DMS79 (cell line): ENCODE data around the gene EXPH5.
"Not testable (repeated sequence)": the region's sequence is repeated elsewhere in the genome, so short reads cannot be mapped to it uniquely, and the experiment has no call there.

Experiments
- DNase-seq: peaks from one replicate; lab custom pipeline; 2025; lab: John Stamatoyannopoulos, UW

The EXPH5 gene

DNA sequence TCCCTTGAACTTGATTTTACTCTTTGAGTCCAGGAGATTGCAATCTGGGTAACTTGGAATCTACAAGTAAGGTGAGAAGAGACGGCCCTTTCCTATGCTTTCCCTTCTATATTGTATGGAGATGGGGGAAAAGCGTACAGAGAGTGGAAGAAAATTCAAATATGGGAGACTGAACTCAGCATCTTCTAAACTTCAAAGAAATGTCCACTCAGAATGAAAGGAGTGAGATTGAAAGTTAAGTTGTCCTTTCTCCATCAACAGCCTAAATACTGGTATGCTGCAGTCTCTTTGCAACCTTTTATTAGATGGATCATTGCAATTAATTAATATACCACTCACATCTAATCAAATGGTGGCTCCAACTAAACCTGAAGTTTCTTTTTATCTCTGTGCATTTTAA is 6.4 kb upstream of the EXPH5 start:
- DNase-seq = no peak

DNA sequence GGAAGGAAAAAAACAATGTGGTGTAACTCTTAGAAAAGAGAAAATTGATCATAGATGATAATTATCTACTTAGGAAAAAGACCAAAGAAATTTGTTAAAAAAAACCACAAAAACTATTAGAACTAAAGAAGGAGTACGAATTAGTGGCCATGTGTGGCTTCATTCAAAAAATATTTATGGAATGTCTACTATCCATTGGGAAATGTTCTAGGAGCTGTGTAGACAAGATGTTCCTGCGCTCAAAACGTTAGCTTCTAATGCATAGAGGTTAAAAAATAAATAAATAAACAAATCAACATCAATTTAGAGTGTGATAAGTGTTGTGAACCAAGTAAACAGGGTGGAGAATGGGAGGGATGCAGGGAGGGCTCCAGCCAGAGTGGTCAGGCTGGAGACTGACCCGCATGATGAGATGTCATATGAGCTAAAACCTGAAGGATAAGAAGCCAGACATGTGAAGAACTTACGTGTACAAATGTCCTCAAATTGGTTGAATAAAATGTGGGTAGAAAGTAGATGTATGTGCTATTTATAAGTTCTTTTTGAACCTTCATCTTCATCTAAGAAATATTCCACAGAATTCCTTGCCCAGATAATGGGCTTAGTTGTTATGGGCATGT is 4.3 kb upstream of the EXPH5 start:
- no peak for DNase-seq

DNA sequence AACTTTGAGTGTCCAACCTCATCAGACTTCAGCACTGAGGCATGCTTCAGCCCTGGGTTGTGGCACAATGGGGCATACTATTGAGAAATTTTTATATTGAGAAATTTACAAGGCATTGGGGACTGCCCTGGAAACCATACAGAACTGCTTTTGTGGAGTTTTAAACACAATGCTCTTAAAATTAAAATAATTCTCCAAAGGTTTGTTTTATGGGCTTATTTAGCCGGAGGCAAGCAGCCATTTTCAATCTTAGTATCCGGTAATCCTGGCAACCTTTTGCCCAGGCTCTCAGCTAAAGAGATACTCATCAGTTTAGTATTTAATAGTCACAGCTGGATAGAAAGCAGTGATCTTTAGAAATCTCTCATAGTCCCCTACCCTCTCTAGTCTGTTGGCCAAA is 3.1 kb upstream of the EXPH5 start:
- DNase-seq = no peak

DNA sequence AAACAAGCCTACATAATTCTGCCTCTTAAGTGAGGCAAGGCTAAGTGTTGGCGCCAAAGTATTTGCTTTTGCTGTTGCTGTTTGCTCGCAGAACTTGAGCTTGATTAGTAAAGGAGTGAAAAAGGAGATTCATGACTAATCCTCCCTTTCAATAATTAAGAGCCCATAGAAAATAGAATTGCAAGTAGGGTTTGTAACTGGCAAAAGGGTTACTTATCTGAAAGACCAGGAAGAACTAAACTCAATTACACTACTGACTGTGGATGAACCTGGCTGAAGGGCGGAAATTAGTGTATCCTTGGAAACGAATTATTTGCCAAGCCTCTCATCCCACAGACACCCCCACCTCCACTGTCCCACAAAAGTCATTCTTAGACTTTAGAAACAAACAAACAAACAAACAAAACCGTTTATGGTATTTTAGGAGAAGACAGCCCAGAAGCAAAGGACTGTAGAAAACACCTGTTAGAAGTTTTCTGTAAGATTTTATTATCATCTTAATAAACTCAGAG is 411 bp upstream of the EXPH5 start:
- no peak for DNase-seq

DNA sequence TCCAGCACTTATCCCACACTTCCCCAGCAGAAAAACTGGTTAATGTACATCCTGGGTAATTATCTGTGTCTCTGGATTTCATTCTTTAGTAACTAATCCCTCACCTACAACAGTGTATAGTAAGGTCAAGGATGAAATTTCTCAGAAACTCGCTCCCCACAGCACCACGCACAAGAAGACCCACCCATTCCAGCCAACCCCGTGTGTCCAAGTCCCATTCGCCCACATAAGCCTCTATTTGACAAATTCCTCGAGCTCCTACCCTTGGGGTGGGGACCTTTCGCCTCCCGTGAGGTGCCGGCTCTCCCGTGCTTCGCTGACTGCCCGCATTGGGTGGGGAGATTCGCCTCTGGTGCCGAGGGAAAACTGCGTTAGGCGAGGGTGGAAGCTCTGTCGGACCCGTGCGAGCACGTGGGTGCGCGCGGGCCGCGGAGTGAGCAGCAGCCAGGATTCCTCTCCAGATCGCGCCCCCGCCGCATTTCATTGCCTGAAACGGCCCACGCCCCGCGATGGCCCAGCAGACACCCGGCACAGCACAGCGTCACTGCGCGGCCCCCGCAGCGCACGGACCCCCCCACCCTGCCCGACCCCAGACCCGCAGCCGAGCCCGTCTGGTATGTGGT is 866 bp downstream of the EXPH5 start:
- DNase-seq = peak; percentile 12

DNA sequence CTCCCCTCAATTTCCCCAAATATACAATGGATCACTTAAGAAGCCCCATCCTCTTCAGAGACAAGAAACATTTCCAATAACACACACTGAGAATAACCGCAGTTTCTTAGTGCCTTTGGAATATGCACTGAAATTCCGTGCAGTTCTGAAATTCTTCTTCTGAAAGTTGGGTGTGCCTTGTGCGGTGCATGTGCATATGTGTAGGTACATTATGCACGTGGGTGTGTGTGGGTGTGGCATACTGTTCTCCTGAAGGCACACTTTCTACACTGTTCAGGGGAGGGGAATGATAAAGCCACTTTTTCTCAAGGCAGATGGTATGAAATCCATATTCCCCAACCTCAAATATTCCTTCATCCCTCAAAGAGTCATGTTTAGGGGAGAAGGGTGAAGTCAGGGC is 1.7 kb downstream of the EXPH5 start:
- no peak for DNase-seq

DNA sequence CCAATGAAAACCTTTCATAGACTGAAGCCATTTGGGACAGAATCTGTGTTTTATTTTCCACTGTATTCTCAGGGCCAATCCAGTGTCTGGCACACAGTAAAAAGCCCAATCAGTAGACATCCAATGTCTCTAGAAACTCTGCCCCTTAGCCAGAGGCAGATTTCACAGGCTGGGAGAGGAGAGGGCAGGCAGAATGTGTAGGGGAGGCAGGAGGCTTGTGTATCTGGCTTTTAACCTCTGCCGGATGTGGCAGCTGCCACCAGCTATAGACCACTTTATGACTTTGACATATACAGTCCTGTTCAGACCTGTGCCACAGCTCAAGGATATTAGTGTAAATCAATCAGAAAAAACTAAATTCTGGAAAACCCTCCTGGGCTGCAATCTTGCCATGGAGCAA is 4.4 kb downstream of the EXPH5 start:
- no peak for DNase-seq

DNA sequence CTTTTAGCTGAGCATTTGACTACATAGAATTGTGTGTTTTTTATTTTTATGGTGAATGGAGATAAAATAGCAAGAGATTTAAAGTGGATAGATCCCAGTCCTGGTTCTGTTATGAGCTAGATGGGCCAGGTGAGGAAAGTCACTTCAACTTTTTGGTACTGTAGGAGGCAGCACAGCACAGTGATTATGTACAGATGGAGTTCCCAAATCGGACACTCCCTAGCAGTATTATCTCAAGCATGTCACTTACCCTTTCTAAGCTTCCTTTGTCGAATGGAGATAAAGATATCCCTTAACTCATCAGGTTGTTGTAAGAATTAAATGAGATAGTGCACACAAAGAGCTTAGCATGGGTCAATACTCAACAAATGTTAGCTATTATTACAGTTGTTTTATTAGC is 5.3 kb downstream of the EXPH5 start:
- DNase-seq = no peak

DNA sequence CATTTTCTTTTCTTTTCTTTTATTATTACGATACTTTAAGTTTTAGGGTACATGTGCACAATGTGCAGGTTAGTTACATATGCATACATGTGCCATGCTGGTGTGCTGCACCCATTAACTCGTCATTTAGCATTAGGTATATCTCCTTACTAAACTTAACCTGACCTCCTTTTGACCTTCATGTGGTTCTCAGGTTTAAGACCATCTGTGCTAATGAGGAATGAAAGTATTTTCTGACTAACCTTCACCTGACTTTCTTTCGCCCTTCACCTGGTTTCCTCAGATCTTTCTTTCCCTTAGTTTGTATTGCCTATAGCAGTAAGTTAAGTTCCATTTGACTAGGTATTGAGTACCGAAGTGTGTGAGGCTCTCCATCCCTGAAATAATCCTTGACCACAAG is 6.5 kb downstream of the EXPH5 start:
- DNase-seq = no peak

DNA sequence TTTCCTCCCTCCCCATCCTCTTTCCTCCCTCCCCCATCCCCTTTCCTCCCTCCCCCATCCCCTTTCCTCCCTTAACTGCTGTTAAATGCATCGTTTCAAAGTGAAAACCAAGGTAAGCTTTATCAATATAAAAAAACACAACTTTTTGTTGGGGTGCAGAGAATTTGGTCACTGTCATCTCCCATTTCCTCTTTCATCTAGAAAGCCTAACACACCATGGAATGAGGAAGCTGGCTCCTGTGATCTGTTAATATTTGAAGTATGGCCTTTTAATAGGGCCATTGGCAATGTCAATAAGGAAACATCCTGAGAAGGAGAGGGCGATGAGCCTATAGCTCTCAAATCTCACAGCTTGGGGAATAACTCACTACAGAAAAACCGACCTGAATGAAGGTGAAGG is 7.0 kb downstream of the EXPH5 start:
- DNase-seq = no peak

DNA sequence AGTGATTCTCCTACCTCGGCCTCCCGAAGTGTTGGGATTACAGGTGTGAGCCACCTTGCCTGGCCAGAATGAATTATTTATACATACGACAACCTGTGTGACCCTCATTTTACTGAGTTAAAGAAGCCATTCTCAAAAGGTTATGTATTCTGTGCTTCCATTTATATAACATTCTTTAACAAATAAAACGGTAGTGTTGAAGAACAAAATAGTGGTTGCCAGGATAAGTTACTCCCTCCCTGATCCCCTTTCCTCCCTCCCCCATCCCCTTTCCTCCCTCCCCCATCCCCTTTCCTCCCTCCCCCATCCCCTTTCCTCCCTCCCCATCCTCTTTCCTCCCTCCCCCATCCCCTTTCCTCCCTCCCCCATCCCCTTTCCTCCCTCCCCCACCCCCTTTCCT is 7.4 kb downstream of the EXPH5 start:
- DNase-seq = not testable (repeated sequence)

DNA sequence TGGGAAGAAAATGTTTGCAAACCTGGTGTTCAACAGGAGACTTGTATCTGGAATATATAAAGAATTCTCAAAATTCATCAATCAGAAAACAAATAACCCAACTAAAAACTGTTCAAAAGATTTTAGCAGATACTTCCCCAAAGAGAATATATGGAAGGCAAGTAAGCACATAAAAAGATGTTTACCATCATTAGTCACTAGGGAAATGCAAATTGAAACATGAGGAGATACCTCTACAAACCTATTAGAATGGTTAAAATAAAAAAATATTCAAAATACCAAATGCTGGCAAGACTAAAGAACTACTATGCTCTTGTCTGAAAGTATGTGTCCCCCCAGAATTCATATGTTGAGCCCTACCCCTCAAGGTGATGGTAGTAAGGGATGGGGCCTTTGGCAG is 8.6 kb downstream of the EXPH5 start:
- DNase-seq = no peak

DNA sequence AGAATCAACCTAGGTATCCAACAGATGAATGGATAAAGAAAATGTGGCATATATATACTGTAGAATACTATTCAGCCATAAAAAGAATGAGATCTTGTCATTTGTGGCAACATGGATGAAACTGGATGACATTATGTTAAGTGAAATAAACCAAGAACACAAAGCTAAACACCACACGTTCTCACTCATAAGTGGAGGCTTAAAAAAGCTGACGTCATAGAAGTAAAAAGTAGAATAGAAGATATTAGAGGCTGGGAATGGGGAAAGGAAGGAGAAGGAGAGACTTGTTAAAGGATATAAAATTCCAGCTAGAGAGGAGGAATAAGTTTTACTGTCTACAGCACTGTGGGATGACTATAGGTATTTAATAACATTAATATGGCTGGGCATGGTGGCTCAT is 12.9 kb downstream of the EXPH5 start:
- no peak for DNase-seq

DNA sequence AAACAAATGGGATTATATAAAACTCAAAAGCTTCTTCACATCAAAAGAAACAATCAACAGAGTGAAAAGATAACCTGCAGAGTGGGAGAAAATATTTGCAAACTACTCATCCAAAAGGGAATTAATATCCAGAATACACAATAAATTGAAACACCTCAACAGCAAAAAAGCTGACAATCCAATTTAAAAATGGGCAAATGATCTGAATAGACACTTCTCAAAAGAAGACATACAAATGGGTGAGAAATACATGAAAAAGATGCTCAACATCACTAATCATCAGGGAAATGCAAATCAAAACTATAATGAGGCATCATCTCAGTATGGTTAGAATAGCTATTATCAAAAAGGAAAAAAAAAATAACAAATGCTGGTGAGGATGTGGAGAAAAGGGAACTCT is 13.5 kb downstream of the EXPH5 start:
- DNase-seq = no peak

DNA sequence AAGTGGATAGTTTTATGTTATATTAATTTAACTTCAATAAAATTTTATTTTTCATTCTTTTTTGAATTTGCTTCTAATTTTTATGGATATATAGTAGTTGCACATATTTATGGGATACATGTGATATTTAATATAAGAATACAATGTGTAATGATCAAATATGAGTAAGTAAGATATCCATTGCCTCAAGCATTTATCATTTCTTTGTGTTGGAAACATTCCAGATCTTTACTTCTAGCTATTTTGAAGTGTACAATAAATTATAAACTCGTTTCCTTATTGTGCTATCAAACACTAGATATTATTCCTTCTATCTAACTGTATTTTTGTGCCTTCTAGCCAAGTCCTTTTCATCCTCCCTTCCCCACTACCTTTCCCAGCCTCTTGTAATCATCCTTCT is 17.0 kb downstream of the EXPH5 start:
- no peak for DNase-seq

DNA sequence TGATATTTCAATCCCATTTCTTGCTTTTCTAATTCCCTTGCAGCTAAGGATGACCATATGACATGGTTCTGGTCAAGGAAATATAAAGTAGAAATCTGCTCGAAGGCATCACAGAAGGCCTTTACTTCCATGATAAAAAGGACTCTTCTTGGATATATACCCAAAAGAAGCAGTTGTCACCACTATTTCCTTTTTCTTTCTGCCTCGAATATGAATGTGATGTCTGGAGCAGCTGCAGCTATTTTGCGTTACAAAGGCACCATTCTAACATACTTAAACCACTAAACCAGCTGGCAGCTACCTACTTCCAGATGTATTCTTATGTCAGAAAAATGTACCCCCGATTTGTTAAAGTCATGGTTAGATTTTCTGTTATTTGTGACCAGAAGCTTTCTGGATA is 18.9 kb downstream of the EXPH5 start:
- DNase-seq = no peak

DNA sequence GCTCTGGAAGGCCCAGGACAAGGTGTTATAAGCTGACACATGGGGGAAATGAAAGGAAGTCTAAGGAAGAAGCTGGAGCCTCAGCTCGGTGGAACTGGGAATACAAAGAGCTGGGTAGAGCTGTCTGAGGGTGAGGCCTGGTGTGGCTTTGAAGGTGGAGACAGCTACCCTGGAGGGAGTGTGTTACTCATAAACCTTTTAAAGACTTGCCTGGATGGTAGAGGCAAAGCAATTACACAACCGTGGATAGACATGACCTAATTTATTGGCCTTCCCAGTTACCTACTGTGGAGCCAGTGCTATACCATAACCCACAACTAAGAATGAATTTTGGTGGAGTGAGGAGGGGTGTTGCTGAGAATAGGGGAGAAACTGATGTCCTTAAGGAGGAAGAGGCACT is 22.6 kb downstream of the EXPH5 start:
- no peak for DNase-seq

DNA sequence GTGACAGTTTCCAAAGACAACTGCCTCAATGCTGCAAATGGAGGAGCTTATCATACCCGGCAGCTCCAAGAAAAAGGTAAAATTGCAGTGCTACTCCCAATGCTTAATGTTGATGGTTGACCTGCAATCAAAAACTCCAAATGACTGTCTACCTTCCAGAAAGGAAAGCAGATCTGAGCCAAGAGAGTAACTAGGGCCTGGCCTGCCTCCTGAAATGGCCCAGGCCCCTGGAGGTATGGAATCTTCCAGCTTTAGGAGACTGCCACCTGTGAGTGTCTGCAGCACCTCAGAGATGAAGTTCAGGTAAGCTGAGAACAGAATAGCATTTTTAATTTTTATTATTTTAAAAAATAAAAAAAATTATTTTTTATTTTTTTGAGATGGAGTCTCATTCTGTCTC is 23.7 kb downstream of the EXPH5 start:
- DNase-seq = no peak

DNA sequence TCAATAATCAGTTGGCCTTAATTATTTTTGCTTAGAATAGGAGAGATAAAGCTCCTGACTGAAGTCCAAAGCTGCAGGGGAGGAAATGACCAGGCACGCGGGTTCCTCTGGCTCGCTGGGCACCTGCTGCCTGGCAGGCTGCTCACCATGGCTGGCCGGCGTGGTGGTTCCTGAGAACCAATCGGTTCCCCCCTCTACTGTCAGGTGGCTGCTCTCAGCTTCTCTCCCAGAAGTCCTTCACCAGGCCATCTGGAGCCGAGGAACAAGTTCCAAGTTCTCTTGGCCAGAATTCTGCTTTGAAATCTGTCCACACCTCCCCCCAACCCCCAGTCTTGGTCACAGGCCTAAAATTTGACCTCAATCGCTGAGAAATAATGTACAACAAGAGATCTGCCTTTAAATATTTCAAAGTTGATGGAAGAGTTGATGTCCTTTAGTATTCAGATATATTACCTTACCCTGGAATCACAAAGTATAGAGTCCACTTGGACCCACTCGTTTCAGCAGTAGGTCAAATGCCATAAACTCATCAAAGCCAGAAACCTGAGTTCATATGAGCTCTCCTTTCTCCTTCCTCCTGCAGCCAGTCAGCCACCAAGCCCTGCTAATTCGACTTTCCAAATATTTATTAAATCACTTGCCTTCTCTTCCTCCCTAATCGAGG is 25.2 kb downstream of the EXPH5 start:
- DNase-seq = no peak

DNA sequence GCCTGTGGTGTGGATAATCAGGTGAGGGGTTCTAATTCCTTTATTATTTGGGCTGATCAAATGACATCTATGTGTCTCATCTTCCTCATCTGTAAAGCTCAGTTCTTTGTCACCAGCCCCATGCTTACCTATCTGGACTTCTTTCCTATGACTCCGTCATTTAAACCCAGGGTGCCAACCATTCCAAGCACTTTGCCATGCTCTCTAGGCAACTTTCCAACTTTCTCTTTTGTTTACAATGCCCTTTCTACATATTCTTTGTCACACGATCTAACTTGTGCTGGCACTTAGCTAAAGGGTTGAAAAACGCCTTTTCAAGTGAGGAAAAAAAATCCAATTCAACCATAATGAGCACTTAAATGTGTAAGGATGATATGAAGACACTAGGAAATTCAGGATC is 27.9 kb downstream of the EXPH5 start:
- DNase-seq = peak; percentile 83

DNA sequence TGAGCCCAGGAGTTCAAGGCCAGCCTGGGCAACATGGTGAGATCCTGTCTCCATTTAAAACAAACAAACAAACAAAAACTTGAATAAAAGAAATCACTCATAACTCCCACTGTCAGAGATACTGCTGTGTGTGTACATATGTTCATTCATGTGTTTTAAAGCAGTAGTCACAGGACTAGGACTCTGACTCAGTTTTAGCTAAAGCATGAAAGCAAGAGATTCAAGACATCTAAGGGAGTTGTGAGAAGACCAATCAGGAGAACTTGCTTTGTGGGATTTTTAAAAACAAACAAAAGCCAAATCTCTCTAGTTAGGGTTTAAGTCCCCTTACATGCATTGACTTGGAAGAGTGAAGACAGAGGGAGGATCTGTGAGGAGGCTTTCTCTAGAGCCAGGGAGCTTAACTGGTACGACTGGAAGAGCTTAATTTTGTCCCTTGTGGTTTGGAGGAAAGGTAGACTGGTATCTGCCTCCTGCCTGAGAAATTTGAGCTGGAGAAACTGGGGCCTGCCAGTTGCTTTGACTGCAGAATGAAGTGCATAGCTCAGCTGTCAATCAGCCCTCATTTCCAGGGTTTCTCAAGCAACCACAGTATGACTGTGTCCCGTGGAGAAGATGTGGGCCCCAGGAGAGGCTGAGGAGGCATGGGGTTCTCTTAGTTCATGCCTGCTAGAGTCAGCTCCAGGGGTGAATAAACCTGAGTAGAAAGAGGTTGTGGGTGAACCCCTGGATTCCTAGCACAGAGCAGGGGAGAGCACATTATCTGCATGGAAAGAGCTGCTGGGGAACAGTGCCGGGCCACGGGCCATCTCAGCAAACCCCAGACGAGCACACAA is 30.6 kb downstream of the EXPH5 start:
- no peak for DNase-seq

DNA sequence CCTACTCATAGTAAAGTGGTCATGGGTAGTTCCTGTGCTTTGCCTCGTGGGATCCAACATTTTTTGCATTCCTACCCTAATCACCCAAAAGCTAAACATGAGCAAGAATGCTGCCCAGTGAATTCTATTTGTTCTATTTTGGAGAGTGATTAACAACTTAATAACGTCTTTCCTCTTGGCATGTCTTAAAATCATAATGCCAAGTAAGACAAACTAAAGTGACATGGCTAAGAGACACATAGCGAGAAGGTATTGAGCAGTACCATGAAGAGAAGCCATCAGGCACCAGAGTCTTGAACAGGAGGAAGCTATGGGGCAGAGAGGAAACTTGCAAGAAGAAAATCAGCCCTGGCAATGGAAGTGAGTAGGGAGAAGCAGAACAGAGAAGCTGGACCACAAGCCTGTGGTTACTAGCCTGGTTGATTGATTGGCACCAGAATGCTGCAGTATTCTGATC is 32.0 kb downstream of the EXPH5 start:
- no peak for DNase-seq

DNA sequence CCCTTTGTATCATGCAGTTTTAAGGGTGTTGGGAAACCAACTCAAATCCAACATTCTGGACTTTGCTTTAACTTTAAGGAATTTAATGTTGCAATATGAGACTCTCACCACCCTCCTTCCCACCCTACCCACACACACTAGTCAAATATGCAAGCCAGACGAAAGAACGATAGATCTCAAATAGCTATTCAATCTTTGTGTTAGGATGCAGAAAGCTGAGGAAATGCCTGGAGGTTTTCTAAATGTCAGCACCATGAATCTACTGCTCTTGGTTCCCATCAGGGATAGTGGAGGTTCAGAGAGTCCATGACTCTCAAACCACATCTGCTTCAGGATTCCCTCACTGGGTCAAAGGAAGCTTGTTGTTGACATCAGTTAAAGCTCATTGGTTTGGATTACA is 33.7 kb downstream of the EXPH5 start:
- no peak for DNase-seq
